Adrenal gland (tissue), 5 donors: Measurements from ENCODE around the gene FXYD1.

Experiments
- CTCF ChIP-seq, 6 experiments: fragments of 450-650 bp in 4 of 6; fragments of 200-600 bp in 2 of 6; sonication (generic) in 1 of 6; IDR thresholded peaks; 1 replicate in 5 of 6; 2 replicates in 1 of 6; pipeline versions ENCODE4 v1.5.1 to v1.8.0; 2016 to 2021; ENCODE audit warnings: antibody characterized with exemption in 6 of 6, mild to moderate bottlenecking in 2 of 6, moderate library complexity in 1 of 6
- POLR2A ChIP-seq, 2 donors: fragments of 450-650 bp; IDR thresholded peaks; one replicate each; pipeline ENCODE4 v1.6.1; 2017; ENCODE audit warnings: antibody characterized with exemption in 2 of 2, mild to moderate bottlenecking in 2 of 2, moderate library complexity in 1 of 2
- donor health status: DM: no; HTN: no; CAD: no.

GRCh38 chr19:35098413-35099049, 40.1 kb upstream of the FXYD1 start:
- TF ChIP-seq CTCF (IDR thresholded peaks at IDR 0.05) (no peak), POLR2A (IDR thresholded peaks at IDR 0.05) (no peak)
